Prostate gland (tissue), 2 donors: ENCODE data around the gene IGFBP7. TPM values are rescaled to one million over a fixed set of nuclear protein-coding genes. Genes with fewer than 3 reads are reported as not detected.
A peak's percentile ranks its signal among the peaks of the same experiment; 100 is the strongest.

Experiments
- DNase-seq: peaks from one replicate; pipeline ENCODE4 v3.0.0-alpha.2; 2019; ENCODE audit warnings: low spot score
- H3K27ac ChIP-seq, 2 donors: fragments of 200-600 bp; sonication (generic); 2 replicates each; pipeline ENCODE4 v1.5.1; 2017 to 2019
- H3K27me3 ChIP-seq: fragments of 200-600 bp; sonication (generic); replicated peaks from 2 replicates; pipeline ENCODE4 v1.5.1; 2019; ENCODE audit not compliant: insufficient read depth
- H3K36me3 ChIP-seq, 2 donors: fragments of 200-600 bp; sonication (generic); 1 replicate in 1 of 2; 2 replicates in 1 of 2; pipeline versions ENCODE4 v1.5.1 to v1.8.1; 2017 to 2019
- H3K4me1 ChIP-seq: fragments of 200-600 bp; sonication (generic); replicated peaks from 2 replicates; pipeline ENCODE4 v1.5.1; 2019
- H3K4me3 ChIP-seq, 2 donors: fragments of 200-600 bp; sonication (generic); 2 replicates each; pipeline ENCODE4 v1.5.1; 2017 to 2019
- H3K9me3 ChIP-seq: fragments of 200-600 bp; sonication (generic); 2 replicates; pipeline ENCODE4 v1.5.1; 2017
- POLR2A ChIP-seq: fragments of 450-650 bp; IDR thresholded peaks from one replicate; pipeline ENCODE4 v1.6.1; 2016; ENCODE audit warnings: antibody characterized with exemption, mild to moderate bottlenecking
- POLR2AphosphoS5 ChIP-seq: sonication (generic); formaldehyde crosslinking; IDR thresholded peaks from one replicate; pipeline ENCODE4 v1.6.1; 2017; ENCODE audit warnings: antibody characterized with exemption
- WGBS: methylation state at CpG from one replicate; pipeline ENCODE4 v1.1.5; 2018; 5-methylcytosine and 5-hydroxymethylcytosine counted together
- intact Hi-C: fragments of 100-400 bp; cut with DNase I; formaldehyde crosslinking; loops from one replicate; pipeline ENCODE4 v1.14.2; 2022
- total RNA-seq, 2 donors: library from RNA; depleted of rRNA; stranded (reverse); fragments of >200 nt; gene quantifications; one replicate each; pipeline ENCODE4 v1.1.0, GENCODE V29; 2016
- TF ChIP-seq, protein P1 (sequence below), 4 experiments: fragments of 200-600 bp in 2 of 4; fragments of 450-650 bp in 2 of 4; sonication (generic) in 2 of 4; IDR thresholded peaks; 1 replicate in 3 of 4; 2 replicates in 1 of 4; pipeline ENCODE4 v1.5.1; 2016 to 2019; ENCODE audit warnings: antibody characterized with exemption in 4 of 4, mild to moderate bottlenecking in 2 of 4, moderate library complexity in 2 of 4

The IGFBP7 gene
- total RNA-seq, 2 donors from 2014 or later = 322 to 1,366 TPM

DNA sequence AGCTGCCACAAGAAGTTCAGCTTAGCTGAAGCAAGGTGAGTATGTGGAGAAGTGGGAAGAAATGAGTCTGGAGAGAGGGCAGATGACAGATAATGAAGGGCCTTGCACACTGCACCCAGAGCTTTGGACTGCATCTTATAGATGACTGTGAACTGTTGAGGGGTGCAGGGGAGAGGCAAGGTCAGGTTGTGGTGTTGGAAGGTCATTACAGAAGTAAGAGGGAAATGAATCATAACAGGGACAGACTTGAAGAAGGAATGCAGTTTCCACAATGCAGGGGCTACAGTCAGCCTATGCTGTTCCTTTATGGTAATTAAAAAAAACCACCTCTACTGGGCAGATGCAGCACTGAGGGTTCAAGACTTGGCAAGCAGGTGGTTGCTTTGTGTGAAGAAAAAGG lies 4.8 kb upstream of the IGFBP7 start:
- TF ChIP-seq, protein P1, sequence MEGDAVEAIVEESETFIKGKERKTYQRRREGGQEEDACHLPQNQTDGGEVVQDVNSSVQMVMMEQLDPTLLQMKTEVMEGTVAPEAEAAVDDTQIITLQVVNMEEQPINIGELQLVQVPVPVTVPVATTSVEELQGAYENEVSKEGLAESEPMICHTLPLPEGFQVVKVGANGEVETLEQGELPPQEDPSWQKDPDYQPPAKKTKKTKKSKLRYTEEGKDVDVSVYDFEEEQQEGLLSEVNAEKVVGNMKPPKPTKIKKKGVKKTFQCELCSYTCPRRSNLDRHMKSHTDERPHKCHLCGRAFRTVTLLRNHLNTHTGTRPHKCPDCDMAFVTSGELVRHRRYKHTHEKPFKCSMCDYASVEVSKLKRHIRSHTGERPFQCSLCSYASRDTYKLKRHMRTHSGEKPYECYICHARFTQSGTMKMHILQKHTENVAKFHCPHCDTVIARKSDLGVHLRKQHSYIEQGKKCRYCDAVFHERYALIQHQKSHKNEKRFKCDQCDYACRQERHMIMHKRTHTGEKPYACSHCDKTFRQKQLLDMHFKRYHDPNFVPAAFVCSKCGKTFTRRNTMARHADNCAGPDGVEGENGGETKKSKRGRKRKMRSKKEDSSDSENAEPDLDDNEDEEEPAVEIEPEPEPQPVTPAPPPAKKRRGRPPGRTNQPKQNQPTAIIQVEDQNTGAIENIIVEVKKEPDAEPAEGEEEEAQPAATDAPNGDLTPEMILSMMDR (IDR thresholded peaks at IDR 0.05) = no peak
- TF ChIP-seq POLR2AphosphoS5 (no peak), POLR2A (no peak)
- no peak overlapping the region for H3K4me3 ChIP-seq
- H3K9me3 ChIP-seq = no peaks in the 10 kb centered on the region
- H3K27me3 ChIP-seq = no peaks in the 10 kb centered on the region
- H3K27ac ChIP-seq = no peak overlapping the region
- intact Hi-C loops = loop anchor here (5.0 kb wide), 1 partner anchor 78 kb away; no protein-coding TSS in a partner anchor
- no peaks in the 10 kb centered on the region for H3K4me1 ChIP-seq
- H3K36me3 ChIP-seq = no peaks in the 10 kb centered on the region
- no peak for DNase-seq

DNA sequence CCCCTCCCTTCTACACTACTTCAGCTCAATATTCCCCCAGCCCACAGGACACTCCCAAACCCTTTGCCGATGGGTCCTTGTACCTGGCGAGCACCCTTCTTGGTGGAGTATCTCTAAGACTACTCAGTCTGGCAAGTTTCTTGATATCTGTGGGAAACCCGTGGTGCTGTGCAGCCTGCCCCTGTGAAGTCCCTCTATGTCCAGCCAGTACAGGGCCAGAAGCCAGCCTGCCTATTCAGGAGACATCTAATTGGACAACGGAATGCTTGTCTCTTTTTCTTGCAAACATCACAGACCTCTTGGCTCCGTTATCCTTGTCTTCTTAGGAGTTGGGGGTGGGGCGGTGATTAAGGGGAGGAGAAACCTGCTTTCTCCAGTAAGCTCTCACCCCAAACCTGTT lies 3.7 kb upstream of the IGFBP7 start:
- 68% methylated on average over 6 of the region's 6 CpGs for WGBS
- no peaks in the 10 kb centered on the region for H3K27me3 ChIP-seq
- TF ChIP-seq, protein P1 (IDR thresholded peaks at IDR 0.05) = no peak
- no peak for TF ChIP-seq POLR2AphosphoS5
- TF ChIP-seq POLR2A = no peak
- intact Hi-C loops = loop anchor here (5.0 kb wide), 1 partner anchor 77 kb away; no protein-coding TSS in a partner anchor
- no peaks in the 10 kb centered on the region for H3K36me3 ChIP-seq
- H3K27ac ChIP-seq = no peak overlapping the region
- H3K4me3 ChIP-seq = no peak overlapping the region
- no peak for DNase-seq
- H3K4me1 ChIP-seq = no peaks in the 10 kb centered on the region
- no peaks in the 10 kb centered on the region for H3K9me3 ChIP-seq

DNA sequence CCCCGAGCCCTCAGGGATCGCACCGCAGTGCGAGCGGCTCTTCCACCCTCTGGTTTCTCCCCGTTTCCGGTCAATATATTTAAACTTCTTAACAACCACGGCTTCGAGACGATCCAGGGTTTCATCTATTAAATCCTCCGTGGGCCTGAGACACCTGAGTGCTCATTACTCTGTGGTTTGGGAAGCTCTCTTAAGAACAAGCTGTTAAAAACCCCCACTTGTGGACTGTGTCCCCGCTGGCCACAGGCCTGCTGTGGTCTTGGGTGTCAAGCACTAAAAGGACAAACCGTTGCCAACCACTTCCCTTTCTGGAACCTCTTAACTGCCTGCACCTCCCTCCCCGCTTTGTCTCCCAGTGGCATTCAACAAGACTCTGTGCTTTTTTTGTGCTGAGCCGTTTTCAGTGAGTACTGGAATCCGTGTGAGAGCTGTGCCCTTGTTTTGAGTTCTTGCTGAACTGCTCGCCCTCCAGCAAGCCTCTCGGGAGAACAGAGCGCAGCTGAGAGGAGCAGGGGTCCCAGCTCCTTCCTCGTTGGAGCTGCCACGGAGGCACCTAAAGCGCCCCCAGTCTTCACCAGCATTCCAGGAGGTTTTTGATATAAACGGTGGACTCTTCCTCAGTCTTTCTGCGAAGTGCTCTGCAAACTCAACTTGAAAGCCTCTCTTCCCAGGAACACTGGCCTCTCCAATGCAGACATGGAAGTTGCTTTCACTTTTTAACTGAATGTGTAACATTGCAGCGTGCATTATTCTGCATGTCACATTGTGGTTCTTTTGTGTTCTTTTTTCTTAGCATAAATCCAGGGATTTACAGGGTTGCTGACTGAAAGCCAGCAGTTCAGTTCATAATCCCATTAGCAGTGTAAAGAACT lies 691 bp upstream of the IGFBP7 start:
- intact Hi-C loops = loop anchor here (5.0 kb wide), 1 partner anchor 74 kb away; no protein-coding TSS in a partner anchor

DNA sequence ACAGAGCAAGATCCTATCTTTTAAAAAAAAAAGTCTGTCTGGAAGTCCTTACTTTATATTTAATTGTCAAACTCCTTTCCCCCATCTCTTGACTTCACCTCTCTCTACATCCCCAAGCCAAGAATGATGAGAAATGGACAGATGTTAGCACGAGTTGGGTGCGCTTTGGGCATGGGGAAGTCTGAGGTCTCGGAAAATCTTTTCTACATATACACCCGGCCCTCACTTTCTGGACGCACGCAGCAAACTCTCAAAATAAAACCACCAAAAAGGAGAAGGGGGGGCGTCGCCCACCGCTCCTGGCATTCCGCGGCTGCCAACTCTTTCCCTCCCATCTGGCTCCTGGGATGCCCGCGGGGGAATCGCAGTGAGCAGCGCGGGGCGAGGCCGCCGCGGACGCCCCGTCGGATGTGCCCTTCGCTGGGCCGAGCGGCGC lies 756 bp downstream of the IGFBP7 start:
- Histone ChIP-seq H3K36me3 (no peaks in the 10 kb centered on the region), H3K27ac (peak overlapping the region; percentile 85 to 87), H3K9me3 (no peaks in the 10 kb centered on the region), H3K4me3 (peak overlapping the region; percentile 49 to 69), H3K27me3 (no peaks in the 10 kb centered on the region), H3K4me1 (no peaks in the 10 kb centered on the region)
- WGBS = 10% methylated on average over 27 of the region's 27 CpGs
- intact Hi-C loops = no loop called here
- no peak for DNase-seq
- TF ChIP-seq POLR2A (no peak), POLR2AphosphoS5 (no peak)
- TF ChIP-seq, protein P1 (IDR thresholded peaks at IDR 0.05) = no peak

More for the DNA sequence above, 691 bp upstream of the IGFBP7 start:
- H3K36me3 ChIP-seq = no peaks in the 10 kb centered on the region
- TF ChIP-seq POLR2A (no peak), POLR2AphosphoS5 (no peak)
- TF ChIP-seq, protein P1 (IDR thresholded peaks at IDR 0.05) = no peak
- no peaks in the 10 kb centered on the region for H3K27me3 ChIP-seq
- H3K27ac ChIP-seq = peak overlapping the region; percentile 85 to 87
- 2% methylated on average over 25 of the region's 25 CpGs for WGBS
- DNase-seq = peak; percentile 29
- H3K9me3 ChIP-seq = no peaks in the 10 kb centered on the region
- H3K4me3 ChIP-seq = peak overlapping the region; percentile 49 to 69
- no peaks in the 10 kb centered on the region for H3K4me1 ChIP-seq
